NT2/D1 (cell line): ENCODE data around the gene GALNT18.

Experiments
- DNase-seq: peaks from one replicate; pipeline ENCODE4 v3.0.0-alpha.2; 2011; ENCODE audit warnings: low read depth, low spot score
- H3K27me3 ChIP-seq: 2 replicates; pipeline ENCODE4 v1.6.0; 2011; ENCODE audit warnings: mild to moderate bottlenecking; ENCODE audit not compliant: insufficient read length, insufficient read depth
- H3K36me3 ChIP-seq: 2 replicates; pipeline ENCODE4 v1.6.1; 2011; ENCODE audit warnings: mild to moderate bottlenecking, low read length, mixed read lengths; ENCODE audit not compliant: insufficient read depth, insufficient read length
- H3K4me1 ChIP-seq: 2 replicates; pipeline ENCODE4 v1.5.1; 2011; ENCODE audit not compliant: insufficient read depth, insufficient read length
- H3K4me3 ChIP-seq: 2 replicates; pipeline ENCODE4 v1.5.1; 2011; ENCODE audit warnings: low read depth; ENCODE audit not compliant: insufficient read length
- H3K9ac ChIP-seq: 2 replicates; pipeline ENCODE4 v1.6.0; 2011; ENCODE audit warnings: low read depth; ENCODE audit not compliant: insufficient read length
- H3K9me3 ChIP-seq: 2 replicates; pipeline ENCODE4 v1.5.1; 2011; ENCODE audit warnings: mild to moderate bottlenecking, low read length; ENCODE audit not compliant: insufficient read depth
- SUZ12 ChIP-seq: IDR thresholded peaks from 2 replicates; pipeline ENCODE4 v1.6.1; 2011; ENCODE audit not compliant: insufficient read length, insufficient read depth; ENCODE audit errors: extremely low read depth
- YY1 ChIP-seq: IDR thresholded peaks from 2 replicates; pipeline ENCODE4 v1.6.1; 2011; ENCODE audit not compliant: insufficient read length, insufficient read depth
- ZNF274 ChIP-seq: IDR thresholded peaks from 2 replicates; pipeline ENCODE4 v1.6.1; 2011; ENCODE audit warnings: mild to moderate bottlenecking, low read depth, low read length

Gene GALNT18

GRCh38 chr11:11427140-11427539 lies 194.7 kb downstream of the GALNT18 start:
- H3K4me1 ChIP-seq, result peaks cover 5% of the 10 kb centered on the region
- no peaks in the 10 kb centered on the region for H3K27me3 ChIP-seq
- no peaks in the 10 kb centered on the region for H3K9me3 ChIP-seq
- H3K36me3 ChIP-seq, result peaks cover 6% of the 10 kb centered on the region
- H3K9ac ChIP-seq, result no peak overlapping the region
- no peak overlapping the region for H3K4me3 ChIP-seq
- TF ChIP-seq YY1, result no peak
- TF ChIP-seq ZNF274, result no peak
- no peak for TF ChIP-seq SUZ12
- no peak for DNase-seq

- H3K36me3 ChIP-seq, result peaks cover 3% of the 10 kb centered on the region
- H3K9ac ChIP-seq, result no peak overlapping the region
- peaks cover 5% of the 10 kb centered on the region for H3K4me1 ChIP-seq
- H3K27me3 ChIP-seq, result no peaks in the 10 kb centered on the region
- TF ChIP-seq ZNF274, result no peak
- TF ChIP-seq SUZ12, result no peak
- no peak for TF ChIP-seq YY1
- no peaks in the 10 kb centered on the region for H3K9me3 ChIP-seq
- DNase-seq, result no peak
- H3K4me3 ChIP-seq, result no peak overlapping the region
These were observed 195.4 kb downstream of the GALNT18 start for GRCh38 chr11:11426226-11426952.

GRCh38 chr11:11425806-11426205 lies 196.0 kb downstream of the GALNT18 start:
- Histone ChIP-seq H3K9ac (no peak overlapping the region), H3K4me1 (peaks cover 8% of the 10 kb centered on the region), H3K9me3 (no peaks in the 10 kb centered on the region), H3K4me3 (no peak overlapping the region), H3K27me3 (no peaks in the 10 kb centered on the region), H3K36me3 (no peaks in the 10 kb centered on the region)
- DNase-seq, result no peak
- no peak for TF ChIP-seq ZNF274
- no peak for TF ChIP-seq SUZ12
- TF ChIP-seq YY1, result no peak

- Histone ChIP-seq H3K36me3 (no peaks in the 10 kb centered on the region), H3K9me3 (no peaks in the 10 kb centered on the region), H3K27me3 (no peaks in the 10 kb centered on the region), H3K4me1 (peaks cover 8% of the 10 kb centered on the region), H3K9ac (no peak overlapping the region), H3K4me3 (no peak overlapping the region)
- no peak for TF ChIP-seq ZNF274
- no peak for TF ChIP-seq YY1
- no peak for TF ChIP-seq SUZ12
- DNase-seq, result no peak
These were observed 197.1 kb downstream of the GALNT18 start for GRCh38 chr11:11424688-11425087.

- H3K4me3 ChIP-seq, result no peak overlapping the region
- H3K9me3 ChIP-seq, result no peaks in the 10 kb centered on the region
- H3K27me3 ChIP-seq, result no peaks in the 10 kb centered on the region
- no peaks in the 10 kb centered on the region for H3K36me3 ChIP-seq
- TF ChIP-seq SUZ12 (no peak), YY1 (no peak)
- no peak overlapping the region for H3K9ac ChIP-seq
- DNase-seq, result no peak
- H3K4me1 ChIP-seq, result peaks cover 8% of the 10 kb centered on the region
These were observed 199.2 kb downstream of the GALNT18 start for GRCh38 chr11:11422411-11423128.

- no peak for TF ChIP-seq ZNF274
- TF ChIP-seq YY1, result no peak
- TF ChIP-seq SUZ12, result no peak
- Histone ChIP-seq H3K36me3 (no peaks in the 10 kb centered on the region), H3K9me3 (no peaks in the 10 kb centered on the region), H3K4me3 (no peak overlapping the region), H3K27me3 (no peaks in the 10 kb centered on the region), H3K4me1 (peaks cover 12% of the 10 kb centered on the region), H3K9ac (no peak overlapping the region)
- DNase-seq, result no peak
These were observed 200.3 kb downstream of the GALNT18 start for GRCh38 chr11:11421509-11421908.

GRCh38 chr11:11420899-11421285 lies 200.9 kb downstream of the GALNT18 start:
- no peak for DNase-seq
- TF ChIP-seq SUZ12 (no peak), YY1 (no peak), ZNF274 (no peak)

More at GRCh38 chr11:11420899-11421285, 200.9 kb downstream of the GALNT18 start:
- H3K9ac ChIP-seq, result no peak overlapping the region
- H3K27me3 ChIP-seq, result no peaks in the 10 kb centered on the region
- no peak overlapping the region for H3K4me3 ChIP-seq
- H3K4me1 ChIP-seq, result peaks cover 12% of the 10 kb centered on the region
- H3K9me3 ChIP-seq, result no peaks in the 10 kb centered on the region
- no peaks in the 10 kb centered on the region for H3K36me3 ChIP-seq
